HCT116 (cell line): Measurements from ENCODE around the gene CXCR6. TPM values are rescaled to one million over a fixed set of nuclear protein-coding genes. Genes with fewer than 3 reads are reported as not detected.

Experiments used
- ATAC-seq: fragments of 200-7000 bp; cut with Tn5 transposase; 2 replicates; pipeline ENCODE4 v1.9.1; 2020; ENCODE audit warnings: mild to moderate bottlenecking, moderate library complexity
- BruUV-seq: library from RNA; stranded (reverse); fragments of 400-500 nt; replicated peaks from 2 replicates; lab custom pipeline; 2021; lab: Mats Ljungman, UMichigan
- CTCF ChIA-PET: fragments of 300-600 bp; sonication (Branson Sonifier 250); formaldehyde crosslinking; loops from one replicate; lab custom pipeline; 2021; ENCODE audit warnings: antibody characterized with exemption; lab: Charles Lee
- POLR2A ChIA-PET: fragments of 300-600, 350-600 bp; sonication (Branson Sonifier 250); formaldehyde crosslinking; loops from one replicate; lab custom pipeline; 2021; ENCODE audit warnings: antibody characterized with exemption; lab: Charles Lee
- RAD21 ChIA-PET, 2 experiments: fragments of 300-600 bp; sonication (Branson Sonifier 250); formaldehyde crosslinking; loops; one replicate each; lab custom pipeline; 2023; ENCODE audit warnings: low total read pairs in 2 of 2; ENCODE audit not compliant: uncharacterized antibody in 2 of 2, unreplicated experiment in 2 of 2, low non-redundant PET in 1 of 2; lab: Charles Lee
- DNase-seq: peaks from one replicate; pipeline ENCODE4 v3.0.0-alpha.2; 2010; ENCODE audit warnings: low read depth, low spot score
- H2AFZ ChIP-seq: fragments of 200-600 bp; shearing (Covaris generic), sonication (generic); 2 replicates; pipeline ENCODE4 v1.6.1; 2017; ENCODE audit warnings: low read depth, mixed run types, mixed read lengths, antibody characterized with exemption, low read length; ENCODE audit not compliant: poor library complexity, severe bottlenecking
- H3K27ac ChIP-seq: 2 replicates; pipeline ENCODE4 v1.5.1; 2012; ENCODE audit warnings: low read depth, low read length
- H3K27me3 ChIP-seq: fragments of 200-600 bp; sonication (generic); 2 replicates; pipeline ENCODE4 v1.6.1; 2016; ENCODE audit warnings: mixed run types, low read length, mixed read lengths; ENCODE audit not compliant: insufficient read depth
- H3K36me3 ChIP-seq, 2 experiments: fragments of 200-500 bp in 1 of 2; fragments of 200-600 bp in 1 of 2; sonication (Bioruptor generic) in 1 of 2; sonication (generic) in 1 of 2; 2 replicates each; pipeline versions ENCODE4 v1.5.1 to v1.6.1; 2014 to 2016; ENCODE audit warnings: low read length in 2 of 2, inconsistent platforms in 1 of 2, mixed read lengths in 1 of 2, mixed run types in 1 of 2; ENCODE audit not compliant: insufficient read depth in 2 of 2, control insufficient read depth in 1 of 2
- H3K4me1 ChIP-seq, 2 experiments: fragments of 200-600 bp in 1 of 2; sonication (generic) in 1 of 2; 2 replicates each; pipeline versions ENCODE4 v1.5.1 to v1.6.1; 2012 to 2017; ENCODE audit warnings: low read length in 2 of 2, inconsistent platforms in 1 of 2, mild to moderate bottlenecking in 1 of 2, mixed read lengths in 1 of 2, mixed run types in 1 of 2, moderate library complexity in 1 of 2; ENCODE audit not compliant: insufficient read depth in 2 of 2, control insufficient read depth in 1 of 2
- H3K4me2 ChIP-seq: fragments of 200-600 bp; sonication (generic); 2 replicates; pipeline ENCODE4 v1.6.1; 2017; ENCODE audit warnings: mixed run types, low read length, mixed read lengths
- H3K4me3 ChIP-seq, 2 experiments: fragments of 200-600 bp in 1 of 2; sonication (generic) in 1 of 2; replicated peaks in 1 of 2; 2 replicates each; pipeline ENCODE4 v1.5.1; 2011 to 2016; ENCODE audit warnings: low read length in 2 of 2, control low read depth in 1 of 2, low read depth in 1 of 2, mild to moderate bottlenecking in 1 of 2, mixed read lengths in 1 of 2, mixed run types in 1 of 2
- H3K79me2 ChIP-seq: fragments of 200-600 bp; sonication (generic); 2 replicates; pipeline ENCODE4 v1.6.1; 2017; ENCODE audit warnings: mild to moderate bottlenecking, mixed run types, low read length, moderate library complexity, mixed read lengths; ENCODE audit not compliant: insufficient read depth
- H3K9ac ChIP-seq: fragments of 200-600 bp; sonication (generic); 2 replicates; pipeline ENCODE4 v1.6.1; 2016; ENCODE audit warnings: low read length, mixed read lengths
- H3K9me2 ChIP-seq: fragments of 200-600 bp; sonication (generic), shearing (Covaris generic); 2 replicates; pipeline ENCODE4 v1.6.1; 2017; ENCODE audit warnings: mixed run types, mild to moderate bottlenecking, moderate library complexity; ENCODE audit not compliant: insufficient read depth
- H3K9me3 ChIP-seq, 2 experiments: fragments of 200-500 bp in 1 of 2; fragments of 200-600 bp in 1 of 2; sonication (Bioruptor generic) in 1 of 2; sonication (generic) in 1 of 2; 2 replicates each; pipeline ENCODE4 v1.6.1; 2014 to 2017; ENCODE audit warnings: low read length in 2 of 2, mixed read lengths in 2 of 2, inconsistent platforms in 1 of 2, low read depth in 1 of 2, mild to moderate bottlenecking in 1 of 2, mixed run types in 1 of 2, moderate library complexity in 1 of 2; ENCODE audit not compliant: control insufficient read depth in 1 of 2, insufficient read depth in 1 of 2
- H4K20me1 ChIP-seq: fragments of 200-600 bp; sonication (generic), shearing (Covaris generic); 2 replicates; pipeline ENCODE4 v1.6.1; 2017; ENCODE audit warnings: mixed run types, mild to moderate bottlenecking, moderate library complexity; ENCODE audit not compliant: insufficient read depth
- CBX3 ChIP-seq: IDR thresholded peaks from 2 replicates; pipeline ENCODE4 v1.6.1; 2012; ENCODE audit warnings: low read depth
- CEBPB ChIP-seq: IDR thresholded peaks from 2 replicates; pipeline ENCODE4 v1.6.1; 2012; ENCODE audit warnings: low read depth
- CTCF ChIP-seq, 3 experiments: fragments of 200-600 bp in 1 of 3; sonication (generic) in 1 of 3; IDR thresholded peaks in 2 of 3; conservative IDR thresholded peaks in 1 of 3; 2 replicates each; pipeline ENCODE4 v1.5.1; 2012 to 2017; ENCODE audit warnings: low read depth in 2 of 3, low read length in 2 of 3, antibody characterized with exemption in 1 of 3, borderline replicate concordance in 1 of 3, control low read depth in 1 of 3, mild to moderate bottlenecking in 1 of 3, mixed read lengths in 1 of 3, mixed run types in 1 of 3, moderate library complexity in 1 of 3; ENCODE audit not compliant: insufficient read depth in 1 of 3
- EGR1 ChIP-seq: IDR thresholded peaks from 2 replicates; pipeline ENCODE4 v1.6.1; 2012; ENCODE audit warnings: low read depth
- ELF1 ChIP-seq: IDR thresholded peaks from 2 replicates; pipeline ENCODE4 v1.6.1; 2012; ENCODE audit warnings: low read depth, borderline replicate concordance
- EZH2phosphoT487 ChIP-seq: fragments of 200-600 bp; IDR thresholded peaks from 2 replicates; pipeline ENCODE4 v1.6.1; 2018; ENCODE audit warnings: antibody characterized with exemption, borderline replicate concordance
- JUND ChIP-seq: IDR thresholded peaks from 2 replicates; pipeline ENCODE4 v1.6.1; 2012
- POLR2A ChIP-seq: IDR thresholded peaks from 2 replicates; pipeline ENCODE4 v1.7.0; 2011; ENCODE audit warnings: borderline replicate concordance; ENCODE audit not compliant: insufficient read depth, insufficient read length; ENCODE audit errors: extremely low read depth
- POLR2AphosphoS5 ChIP-seq: IDR thresholded peaks from 2 replicates; pipeline ENCODE4 v1.6.1; 2011; ENCODE audit warnings: mild to moderate bottlenecking, low read depth, low read length, moderate library complexity
- RAD21 ChIP-seq: IDR thresholded peaks from 2 replicates; pipeline ENCODE4 v1.6.1; 2012; ENCODE audit warnings: low read depth, mild to moderate bottlenecking
- REST ChIP-seq: IDR thresholded peaks from 2 replicates; pipeline ENCODE4 v1.6.1; 2012; ENCODE audit warnings: low read depth
- SIN3A ChIP-seq: IDR thresholded peaks from 2 replicates; pipeline ENCODE4 v1.6.1; 2012; ENCODE audit warnings: low read depth
- TCF7L2 ChIP-seq: IDR thresholded peaks from 2 replicates; pipeline ENCODE4 v1.7.0; 2011; ENCODE audit warnings: borderline replicate concordance, inconsistent platforms; ENCODE audit not compliant: insufficient read depth, insufficient read length; ENCODE audit errors: extremely low read depth
- intact Hi-C: fragments of 100-400 bp; cut with micrococcal nuclease; formaldehyde crosslinking; loops from 2 replicates; pipeline ENCODE4 v1.10.0; 2022
- total RNA-seq: library from RNA; stranded (reverse); gene quantifications from one replicate; pipeline ENCODE4 v1.2.1, GENCODE V29; 2021; ENCODE audit not compliant: unreplicated experiment

Gene CXCR6
- total RNA-seq, 1 experiment from 2014 or later, result not detected

- Histone ChIP-seq H3K27me3 (no peaks in the 10 kb centered on the region), H3K79me2 (no peaks in the 10 kb centered on the region), H3K9ac (no peak overlapping the region), H3K9me2 (no peaks in the 10 kb centered on the region), H3K4me3 (no peak overlapping the region), H4K20me1 (no peaks in the 10 kb centered on the region), H3K4me1 (no peaks in the 10 kb centered on the region), H3K36me3 (peaks cover 42 to 57% of the 10 kb centered on the region in 2 experiments), H2AFZ (no peak overlapping the region), H3K9me3 (no peaks in the 10 kb centered on the region), H3K4me2 (no peak overlapping the region), H3K27ac (no peak overlapping the region)
- POLR2A ChIA-PET, result no interaction called here
- DNase-seq, result no peak
- no peak for ATAC-seq
- intact Hi-C loops, result no loop called here
- RAD21 ChIA-PET, result no interaction called here
- CTCF ChIA-PET, result no interaction called here
- TF ChIP-seq POLR2A (no peak), JUND (no peak), RAD21 (no peak), CTCF (IDR thresholded peaks at IDR 0.05 in 2 of 3, conservative IDR thresholded peaks at IDR 0.05 in 1 of 3; ENCODE audit: borderline replicate concordance in 1 of 3, insufficient read depth in 1 of 3, low read depth in 2 of 3, low read length in 2 of 3) (no peak), ELF1 (no peak)
- TF ChIP-seq, all 23 proteins: peak for 0
- no TSS peak for BruUV-seq
Measured at GRCh38 chr3:45959201-45959600, 15.9 kb downstream of the CXCR6 start.

- Histone ChIP-seq H3K4me1 (no peaks in the 10 kb centered on the region), H3K36me3 (peaks cover 41 to 47% of the 10 kb centered on the region in 2 experiments), H3K79me2 (no peaks in the 10 kb centered on the region), H3K4me3 (no peak overlapping the region), H3K9me3 (no peaks in the 10 kb centered on the region)
- POLR2A ChIA-PET, result no interaction called here
- TF ChIP-seq CBX3 (no peak), TCF7L2 (no peak), SIN3A (no peak), EZH2phosphoT487 (no peak), CEBPB (no peak), REST (no peak), EGR1 (no peak), ELF1 (no peak), POLR2AphosphoS5 (no peak)
- TF ChIP-seq, all 23 proteins: peak for 0
- Histone ChIP-seq H3K27me3 (no peaks in the 10 kb centered on the region), H3K9ac (no peak overlapping the region), H2AFZ (no peak overlapping the region), H4K20me1 (no peaks in the 10 kb centered on the region), H3K9me2 (no peaks in the 10 kb centered on the region), H3K27ac (no peak overlapping the region), H3K4me2 (no peak overlapping the region)
- DNase-seq, result no peak
- no peak for ATAC-seq
- RAD21 ChIA-PET, result no interaction called here
- CTCF ChIA-PET, result no interaction called here
- intact Hi-C loops, result no loop called here
- no TSS peak for BruUV-seq
Measured at GRCh38 chr3:45960289-45960688, 17.0 kb downstream of the CXCR6 start.
